HG02678 (cell line): ENCODE results near the gene FCSK.
"Not testable (repeated sequence)": the region's sequence is repeated elsewhere in the genome, so short reads cannot be mapped to it uniquely, and the experiment has no call there.

Source experiments
- ATAC-seq: cut with Tn5 transposase; IDR thresholded peaks from one replicate; pipeline ENCODE4 v1.9.1; 2021; ENCODE audit warnings: mild to moderate bottlenecking, moderate library complexity; ENCODE audit not compliant: unreplicated experiment

Gene FCSK

GRCh38 chr16:70430667-70431536 is 23.5 kb upstream of the FCSK start:
- peak; percentile 49 for ATAC-seq

GRCh38 chr16:70432356-70432722 is 22.1 kb upstream of the FCSK start:
- ATAC-seq = no peak

DNA sequence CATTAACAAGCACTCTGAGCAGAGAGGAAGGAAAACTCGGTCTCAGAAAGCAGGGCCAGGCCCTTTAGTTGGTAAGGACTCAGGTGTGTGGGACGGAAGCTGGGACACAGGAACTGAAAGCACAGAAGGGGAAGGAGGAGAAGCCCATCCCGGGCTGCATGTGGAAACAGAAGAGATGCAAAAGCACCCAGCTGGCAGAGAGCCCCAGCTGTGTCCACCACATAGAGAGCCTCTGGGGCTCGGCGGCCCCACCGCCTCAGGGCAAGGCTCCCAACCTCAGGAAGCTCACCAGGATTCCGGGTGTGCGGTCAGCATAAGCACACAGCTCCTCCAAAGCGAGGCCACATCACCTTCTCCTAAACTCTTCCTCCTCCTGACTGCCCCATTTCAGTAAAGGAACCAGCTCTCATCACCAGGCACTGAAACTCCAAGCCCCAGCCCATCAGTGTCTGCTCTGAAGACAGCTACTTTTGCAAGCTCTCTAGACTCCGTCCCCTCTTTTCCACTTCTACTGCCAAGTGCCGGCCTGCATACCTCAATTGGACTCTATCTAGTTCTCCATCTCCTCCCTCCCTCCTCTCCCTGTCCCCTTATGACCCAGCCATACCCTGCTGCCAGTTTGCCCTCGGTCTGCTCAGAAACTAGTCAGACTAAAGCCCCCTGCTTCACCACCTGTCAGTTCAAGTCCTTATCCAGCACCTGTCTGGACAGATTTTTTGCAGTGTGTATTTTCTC is 21.5 kb upstream of the FCSK start:
- no peak for ATAC-seq

GRCh38 chr16:70433458-70434103 is 20.8 kb upstream of the FCSK start:
- ATAC-seq = no peak

DNA sequence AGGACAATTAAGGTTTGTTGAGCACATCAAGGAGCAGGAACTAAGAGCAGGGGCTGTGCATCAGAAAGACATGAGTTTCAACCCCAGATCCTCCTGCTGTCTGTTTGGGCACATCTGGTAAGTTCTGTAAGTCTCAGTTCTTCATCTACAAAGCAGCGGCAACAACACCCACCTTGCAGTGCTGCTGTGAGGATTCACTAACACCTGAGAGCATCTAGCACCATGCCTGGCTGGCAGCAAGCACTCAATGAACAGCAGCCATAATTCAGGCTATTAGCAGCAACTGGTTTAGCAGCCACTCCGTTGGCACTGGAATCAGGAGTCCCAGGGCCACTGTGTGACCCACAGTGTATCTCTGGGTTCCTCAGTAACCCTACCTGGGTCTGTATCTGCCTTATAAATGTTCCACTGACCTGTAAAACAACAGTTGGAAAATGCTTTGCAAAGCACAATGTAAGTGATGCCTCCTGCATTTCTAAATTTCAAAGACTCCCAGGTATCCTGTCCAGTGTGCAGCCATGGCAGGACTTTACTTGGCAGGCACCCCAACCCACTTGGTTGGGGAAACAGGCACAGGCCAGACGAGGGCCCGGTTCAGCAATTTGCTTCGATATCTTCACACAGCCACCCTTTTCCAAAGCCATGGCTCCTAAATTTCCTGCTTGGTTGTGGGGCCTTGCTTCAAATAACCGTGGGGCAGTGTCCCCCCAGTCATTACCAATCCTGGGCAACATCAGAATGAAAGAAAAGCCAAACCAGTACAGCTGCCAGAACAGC is 19.7 kb upstream of the FCSK start:
- no peak for ATAC-seq

GRCh38 chr16:70437017-70437581 is 17.3 kb upstream of the FCSK start:
- ATAC-seq = no peak

GRCh38 chr16:70437582-70438557 is 16.5 kb upstream of the FCSK start:
- no peak for ATAC-seq

DNA sequence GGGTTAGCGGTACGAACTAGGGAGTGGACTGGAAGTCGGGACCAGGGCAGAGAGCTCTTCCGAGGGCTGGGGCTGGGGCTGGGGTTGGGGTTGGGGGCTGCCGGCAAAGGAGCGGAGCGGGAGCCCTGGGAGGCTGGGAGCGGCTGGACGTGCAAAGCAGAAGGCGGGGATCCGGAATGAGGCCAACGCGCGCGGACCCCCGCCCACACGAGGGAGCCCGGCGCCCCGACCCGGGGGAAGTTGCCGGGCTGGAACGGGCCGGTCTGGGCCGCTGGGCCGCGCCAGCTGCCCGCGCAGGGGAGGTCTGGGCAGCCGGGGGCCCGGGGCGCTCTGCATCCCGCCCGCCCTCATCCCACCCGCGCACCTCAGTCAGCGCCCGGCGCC is 15.8 kb upstream of the FCSK start:
- ATAC-seq = no peak

GRCh38 chr16:70438969-70439862 is 15.2 kb upstream of the FCSK start, which contains the start of gene ST3GAL2:
ST3GAL2 (minus strand) TSS chr16:70439100; CDS start chr16:70398530, 40,570 bp downstream.
- ATAC-seq = peak; percentile 83

DNA sequence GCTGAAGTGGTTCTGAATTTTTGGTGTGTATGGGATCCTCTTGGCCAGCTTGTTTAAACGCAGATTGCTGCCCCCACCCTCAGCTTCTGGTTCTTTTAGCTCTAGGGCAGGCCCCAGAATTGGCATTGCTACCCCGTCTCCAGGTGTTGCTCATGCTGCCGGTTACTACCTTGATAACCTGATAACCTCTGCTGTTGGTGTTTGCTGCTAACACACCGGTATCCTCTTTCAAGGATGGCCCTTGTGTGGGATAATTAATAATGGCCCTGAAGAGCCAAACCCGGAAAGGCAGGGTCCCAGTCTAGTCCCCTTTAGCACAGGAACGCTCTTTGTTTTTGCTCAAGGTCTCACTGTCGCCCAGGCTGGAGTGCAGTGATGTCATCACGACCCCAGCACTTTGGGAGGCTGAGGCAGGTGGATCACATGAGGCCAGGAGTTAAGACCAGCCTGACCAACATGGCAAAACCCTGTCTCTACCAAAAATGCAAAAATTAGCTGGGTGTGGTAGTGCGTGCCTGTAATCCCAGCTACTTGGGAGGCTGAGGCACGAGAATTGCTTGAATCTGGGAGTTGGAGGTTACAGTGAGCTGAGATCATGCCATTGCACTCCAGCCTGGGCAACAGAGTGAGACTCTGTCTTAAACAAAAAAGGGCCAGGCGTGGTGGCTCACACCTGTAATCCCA is 14.2 kb upstream of the FCSK start:
- no peak for ATAC-seq

GRCh38 chr16:70441406-70441990 is 12.9 kb upstream of the FCSK start:
- no peak for ATAC-seq

DNA sequence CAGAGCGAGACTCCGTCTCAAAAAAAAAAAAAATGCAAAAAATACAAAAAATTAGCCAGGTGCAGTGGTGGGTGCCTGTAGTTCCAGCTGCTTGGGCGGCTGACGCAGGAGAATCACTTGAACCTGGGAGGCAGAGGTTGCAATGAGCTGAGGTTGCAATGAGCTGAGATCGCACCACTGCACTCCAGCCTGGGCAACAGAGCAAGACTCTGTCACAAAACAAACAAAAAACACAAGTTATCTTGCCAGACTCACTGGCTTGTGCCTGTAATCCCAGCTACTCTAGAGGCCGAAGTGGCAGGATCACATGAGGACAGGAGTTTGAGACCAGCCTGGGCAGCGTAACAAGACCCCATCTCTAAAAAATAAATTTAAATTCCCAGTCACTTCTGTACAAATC is 12.1 kb upstream of the FCSK start:
- no peak for ATAC-seq

GRCh38 chr16:70444249-70445063 is 9.9 kb upstream of the FCSK start:
- no peak for ATAC-seq

GRCh38 chr16:70448075-70448474 is 6.3 kb upstream of the FCSK start:
- no peak for ATAC-seq

DNA sequence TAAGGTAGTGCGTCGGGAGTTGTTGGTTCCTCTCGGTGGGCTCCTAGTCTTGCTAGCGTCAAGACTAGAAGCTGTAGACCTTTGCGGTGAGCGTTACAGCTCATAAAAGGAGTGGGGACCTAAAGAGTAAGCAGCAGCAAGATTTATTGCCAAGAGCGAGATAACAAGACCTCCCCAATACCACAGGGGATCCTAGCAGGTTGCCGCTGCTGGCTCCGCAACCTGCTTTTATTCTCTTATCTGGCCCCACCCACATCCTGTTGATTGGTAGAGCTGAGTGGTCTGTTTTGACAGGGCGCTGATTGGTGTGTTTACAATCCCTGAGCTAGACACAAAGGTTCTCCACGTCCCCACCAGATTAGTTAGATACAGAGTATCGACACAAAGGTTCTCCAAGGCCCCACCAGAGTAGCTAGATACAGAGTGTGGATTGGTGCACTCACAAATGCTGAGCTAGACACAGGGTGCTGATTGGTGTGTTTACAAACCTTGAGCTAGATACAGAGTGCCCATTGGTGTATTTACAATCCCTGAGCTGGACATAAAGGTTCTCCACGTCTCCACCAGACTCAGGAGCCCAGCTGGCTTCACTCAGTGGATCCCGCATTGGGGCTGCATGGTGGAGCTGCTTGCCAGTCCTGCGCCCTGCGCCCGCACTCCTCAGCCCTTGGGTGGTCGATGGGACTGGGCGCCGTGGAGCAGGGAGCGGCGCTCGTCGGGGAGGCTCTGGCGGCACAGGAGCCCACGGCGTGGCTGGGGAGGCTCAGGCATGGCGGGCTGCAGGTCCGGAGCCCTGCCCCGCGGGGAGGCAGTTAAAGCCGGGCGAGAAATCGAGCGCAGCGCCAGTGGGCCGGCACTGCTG is 4.0 kb upstream of the FCSK start:
- ATAC-seq = not testable (repeated sequence)

DNA sequence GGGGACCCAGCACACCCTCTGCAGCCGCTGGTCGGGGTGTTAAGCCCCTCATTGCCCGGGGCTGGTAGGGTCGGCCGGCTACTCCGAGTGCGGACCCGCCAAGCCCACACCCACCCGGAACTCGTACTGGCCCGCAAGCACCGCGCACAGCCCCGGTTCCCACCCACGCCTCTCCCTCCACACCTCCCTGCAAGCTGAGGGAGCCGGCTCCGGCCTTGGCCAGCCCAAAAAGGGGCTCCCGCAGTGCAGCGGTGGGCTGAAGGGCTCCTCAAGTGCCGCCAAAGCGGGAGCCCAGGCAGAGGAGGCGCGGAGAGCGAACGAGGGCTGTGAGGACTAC is 3.4 kb upstream of the FCSK start:
- ATAC-seq = not testable (repeated sequence)
